Measurements from ENCODE around the gene LCN12.

Gene LCN12

GRCh38 chr9:136974817-136975535 is 22.9 kb downstream of the LCN12 start:
- DNase-seq: no peak

- DNase-seq: no peak
Measured at GRCh38 chr9:136975644-136976043, 23.6 kb downstream of the LCN12 start.

- DNase-seq: no peak
Measured at GRCh38 chr9:136977223-136977622, 25.1 kb downstream of the LCN12 start, which contains the start of gene PTGDS. TSS of gene PTGDS (plus strand) at chr9:136977504. CDS start at chr9:136977579, 75 bp downstream.

DNA sequence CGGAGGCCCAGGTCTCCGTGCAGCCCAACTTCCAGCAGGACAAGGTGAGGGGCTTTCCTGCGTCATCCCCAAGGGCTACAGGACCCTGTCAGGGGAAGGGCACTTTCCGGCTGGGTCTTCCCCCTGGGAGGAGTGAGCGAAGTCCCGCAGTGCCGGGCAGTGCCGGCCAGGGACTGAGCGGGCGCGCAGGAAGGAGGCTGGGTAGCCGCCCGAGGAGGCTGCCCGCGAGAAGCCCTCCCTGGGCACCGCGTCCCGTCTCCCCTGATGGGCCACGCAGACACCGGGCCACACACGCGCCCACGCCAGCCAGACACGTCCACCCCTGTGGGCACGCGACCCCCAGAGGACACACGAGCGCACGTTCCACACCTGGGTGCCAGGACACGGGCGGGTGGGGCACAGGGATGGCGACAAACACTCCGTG is 25.6 kb downstream of the LCN12 start:
- no peak for DNase-seq

GRCh38 chr9:136978073-136978864 is 26.2 kb downstream of the LCN12 start:
- no peak for DNase-seq

- no peak for DNase-seq
Measured at GRCh38 chr9:136978865-136979544, 26.9 kb downstream of the LCN12 start.

- DNase-seq: no peak
Measured at GRCh38 chr9:136979769-136980587, 27.9 kb downstream of the LCN12 start.

- no peak for DNase-seq
Measured at GRCh38 chr9:136980669-136981478, 28.8 kb downstream of the LCN12 start.

- no peak for DNase-seq
Measured at GRCh38 chr9:136981588-136982231, 29.6 kb downstream of the LCN12 start.

GRCh38 chr9:136982232-136983051 is 30.4 kb downstream of the LCN12 start, which contains the start of gene LCNL1:
TSS of gene LCNL1 (plus strand) at chr9:136982993. CDS start at chr9:136983587, 594 bp downstream.
- no peak for DNase-seq

DNA sequence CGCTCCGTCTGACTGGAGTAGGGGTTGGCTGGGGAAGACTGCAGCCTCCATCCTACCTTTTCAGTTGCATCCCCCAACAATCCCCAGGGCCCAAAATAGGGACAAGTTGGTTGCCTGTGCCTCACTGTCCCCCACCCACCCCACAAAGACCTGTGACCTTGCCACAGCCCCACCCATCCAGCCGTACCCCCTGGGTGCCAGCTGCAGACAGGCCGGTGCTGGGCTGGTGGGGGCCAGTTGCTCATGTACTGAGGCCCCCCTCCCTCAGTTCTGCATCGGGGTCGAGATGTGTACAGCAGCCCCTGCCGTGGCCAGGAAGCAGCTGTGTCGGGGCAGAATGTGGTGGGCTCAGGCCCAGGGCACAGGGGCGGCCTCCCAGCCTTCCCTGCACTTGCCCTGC is 31.1 kb downstream of the LCN12 start:
- DNase-seq: no peak

- DNase-seq: no peak
Measured at GRCh38 chr9:136983656-136984314, 31.7 kb downstream of the LCN12 start.

- DNase-seq: no peak
Measured at GRCh38 chr9:136984464-136985026, 32.5 kb downstream of the LCN12 start.

GRCh38 chr9:136985027-136985602 is 33.0 kb downstream of the LCN12 start:
- DNase-seq: no peak

DNA sequence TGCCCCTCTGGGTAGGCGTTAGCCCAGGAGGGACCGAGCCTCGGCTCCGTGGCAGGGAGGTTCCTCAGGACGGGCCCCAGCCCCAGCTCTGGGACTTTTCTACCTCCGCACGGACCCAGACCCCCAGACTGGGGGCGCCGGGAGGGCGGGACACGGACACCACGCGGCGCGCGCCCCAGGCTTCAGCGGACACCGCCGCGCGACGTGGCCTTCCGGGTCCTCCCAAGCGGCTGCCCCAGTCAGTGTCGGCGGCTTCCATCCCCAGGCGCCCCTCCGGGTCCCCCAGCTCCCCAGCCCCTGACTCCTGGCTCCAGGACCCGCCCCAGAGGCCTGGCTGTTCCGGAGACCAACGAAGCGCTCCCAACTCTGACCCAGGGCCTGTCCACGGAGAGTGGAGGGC is 33.8 kb downstream of the LCN12 start:
- DNase-seq: no peak

GRCh38 chr9:136988872-136989271 is 36.8 kb downstream of the LCN12 start:
- no peak for DNase-seq

DNA sequence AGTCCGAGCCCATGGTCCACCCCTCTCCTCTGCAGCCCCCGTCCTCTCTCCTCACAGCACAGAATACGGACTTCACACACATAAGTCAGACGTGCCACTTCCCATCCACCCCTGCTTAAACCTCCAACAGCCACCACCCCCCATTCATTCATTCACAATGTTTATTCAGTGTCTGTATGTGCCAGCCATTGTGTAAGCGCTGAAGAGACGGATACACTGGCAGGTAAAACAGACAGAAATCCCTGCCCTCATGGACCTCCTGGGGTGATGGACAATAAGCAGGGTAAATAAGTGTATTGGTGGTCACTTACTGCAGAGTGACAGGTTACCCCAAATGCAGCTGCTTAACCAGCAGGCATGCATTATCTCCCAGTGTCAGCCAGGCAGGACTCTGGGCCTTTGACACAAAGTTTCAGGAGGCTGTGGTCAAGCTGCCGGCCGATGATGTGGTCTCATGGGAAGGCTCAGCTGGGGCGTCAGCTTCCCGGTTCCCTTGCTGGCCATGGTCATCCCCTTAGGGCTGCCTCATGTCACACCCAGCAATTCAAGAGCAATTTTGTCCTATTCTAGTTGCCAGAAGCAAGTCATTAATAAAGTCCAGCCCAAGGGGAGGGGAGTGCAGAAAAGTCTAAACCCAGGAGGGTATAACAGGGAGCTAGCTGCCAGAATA is 38.3 kb downstream of the LCN12 start:
- DNase-seq: no peak

All from GDM1 (cell line).